HepG2 (cell line): ENCODE results near the gene GPR15. TPM values are rescaled to one million over a fixed set of nuclear protein-coding genes. Genes with fewer than 3 reads are reported as not detected.

Source experiments
- ATAC-seq: fragments of 200-7000 bp; cut with Tn5 transposase; 3 replicates; pipeline ENCODE4 v1.9.1; 2020; ENCODE audit warnings: mild to moderate bottlenecking, moderate library complexity
- BruUV-seq: library from RNA; stranded (reverse); fragments of 400-500 nt; replicated peaks from 2 replicates; lab custom pipeline; 2021; lab: Mats Ljungman, UMichigan
- CTCF ChIA-PET: fragments of 300-600 bp; formaldehyde crosslinking; extraction: SDS; loops from one replicate; lab custom pipeline; 2021; ENCODE audit warnings: low total read pairs, inconsistent platforms, low intra/inter-chr PET ratio; lab: Yijun Ruan, JAX
- POLR2A ChIA-PET: fragments of 350-600 bp; sonication (Branson Sonifier 250); formaldehyde crosslinking; loops from one replicate; lab custom pipeline; 2020; ENCODE audit warnings: antibody characterized with exemption, inconsistent platforms; lab: Yijun Ruan, JAX
- DNase-seq: peaks from one replicate; pipeline ENCODE4 v3.0.0-alpha.2; 2015; ENCODE audit warnings: low spot score
- FAIRE-seq: peaks from 3 replicates; lab custom pipeline; 2011; peaks lifted over from hg19 to GRCh38; lab: Jason Lieb, UNC
- H2AFZ ChIP-seq: one replicate; pipeline ENCODE4 v1.6.1; 2011; ENCODE audit warnings: low read length, inconsistent platforms
- H3K27ac ChIP-seq: fragments of 300-600 bp; 3 replicates; pipeline ENCODE4 v1.8.0; 2011; ENCODE audit warnings: mixed run types, mild to moderate bottlenecking, mixed read lengths, low read length, inconsistent platforms; ENCODE audit not compliant: insufficient read depth; ENCODE audit errors: extremely low read length
- H3K27me3 ChIP-seq, 2 experiments: fragments of 200-600 bp in 1 of 2; 2 replicates in 1 of 2; 3 replicates in 1 of 2; pipeline versions ENCODE4 v1.6.0 to v1.8.0; 2011; ENCODE audit warnings: low read length in 2 of 2, mild to moderate bottlenecking in 2 of 2, moderate library complexity in 2 of 2, inconsistent platforms in 1 of 2; ENCODE audit not compliant: insufficient read depth in 2 of 2, control insufficient read depth in 1 of 2
- H3K36me3 ChIP-seq, 2 experiments: fragments of 200-600 bp in 1 of 2; replicated peaks in 1 of 2; 2 replicates in 1 of 2; 3 replicates in 1 of 2; pipeline versions ENCODE4 v1.5.1 to v1.8.0; 2011; ENCODE audit warnings: low read length in 2 of 2, inconsistent platforms in 1 of 2; ENCODE audit not compliant: insufficient read depth in 2 of 2, control insufficient read depth in 1 of 2
- H3K4me1 ChIP-seq: 2 replicates; pipeline ENCODE4 v1.5.1; 2012; ENCODE audit warnings: low read length, inconsistent platforms; ENCODE audit not compliant: insufficient read depth
- H3K4me2 ChIP-seq: 2 replicates; pipeline ENCODE4 v1.6.0; 2011; ENCODE audit warnings: low read depth, low read length, inconsistent platforms
- H3K4me3 ChIP-seq, 3 experiments: fragments of 200-600 bp in 1 of 3; sonication (generic), shearing (Covaris generic) in 1 of 3; replicated peaks in 1 of 3; 2 replicates each; pipeline ENCODE4 v1.5.1; 2011 to 2016; ENCODE audit warnings: low read length in 3 of 3, inconsistent platforms in 2 of 3, low read depth in 2 of 3, mild to moderate bottlenecking in 2 of 3, control low read depth in 1 of 3, mixed read lengths in 1 of 3; ENCODE audit not compliant: insufficient read depth in 1 of 3
- H3K79me2 ChIP-seq: one replicate; pipeline ENCODE4 v1.6.1; 2011; ENCODE audit warnings: low read length, inconsistent platforms; ENCODE audit not compliant: insufficient read depth
- H3K9ac ChIP-seq: 2 replicates; pipeline ENCODE4 v1.6.0; 2011; ENCODE audit warnings: mild to moderate bottlenecking, low read depth, low read length, inconsistent platforms; ENCODE audit not compliant: insufficient read depth
- H3K9me3 ChIP-seq: 2 replicates; pipeline ENCODE4 v1.5.1; 2012; ENCODE audit warnings: mild to moderate bottlenecking, low read length
- H4K20me1 ChIP-seq: 2 replicates; pipeline ENCODE4 v1.6.0; 2011; ENCODE audit warnings: inconsistent platforms, mild to moderate bottlenecking, low read length, moderate library complexity; ENCODE audit not compliant: insufficient read depth
- NCOR1 ChIP-seq: fragments of 200-600 bp; sonication (generic); IDR thresholded peaks from 2 replicates; pipeline ENCODE4 v1.7.0; 2017; ENCODE audit warnings: antibody characterized with exemption, low read length, borderline replicate concordance
- NFKB2 ChIP-seq: sonication (generic); formaldehyde crosslinking; IDR thresholded peaks from 2 replicates; pipeline ENCODE4 v1.4.0; 2020; ENCODE audit warnings: missing genetic modification reagents, borderline replicate concordance
- NR2C2 ChIP-seq: sonication (generic); formaldehyde crosslinking; IDR thresholded peaks from 2 replicates; pipeline ENCODE4 v1.4.0; 2020; ENCODE audit warnings: missing genetic modification reagents, mild to moderate bottlenecking, moderate library complexity, borderline replicate concordance
- TOPORS ChIP-seq: sonication (generic); formaldehyde crosslinking; IDR thresholded peaks from 2 replicates; pipeline ENCODE4 v1.8.0; 2023; ENCODE audit warnings: mild to moderate bottlenecking, missing genetic modification reagents
- ZFP82 ChIP-seq: sonication (generic); formaldehyde crosslinking; IDR thresholded peaks from 2 replicates; pipeline ENCODE4 v1.5.1; 2020; ENCODE audit warnings: mild to moderate bottlenecking, missing genetic modification reagents, borderline replicate concordance
- ZNF205 ChIP-seq: IDR thresholded peaks from 2 replicates; pipeline ENCODE4 v1.6.1; 2018; ENCODE audit warnings: missing biosample characterization, missing genetic modification reagents
- ZNF460 ChIP-seq: sonication (generic); formaldehyde crosslinking; IDR thresholded peaks from 2 replicates; pipeline ENCODE4 v1.5.1; 2020; ENCODE audit warnings: missing genetic modification reagents, mild to moderate bottlenecking, borderline replicate concordance
- ZNF484 ChIP-seq: sonication (generic); formaldehyde crosslinking; IDR thresholded peaks from 2 replicates; pipeline ENCODE4 v1.5.1; 2020; ENCODE audit warnings: mild to moderate bottlenecking, low read depth, missing genetic modification reagents, borderline replicate concordance
- ZNF644 ChIP-seq: IDR thresholded peaks from 2 replicates; pipeline ENCODE4 v1.6.1; 2016; ENCODE audit warnings: low read depth
- ZSCAN25 ChIP-seq: sonication (generic); formaldehyde crosslinking; IDR thresholded peaks from 2 replicates; pipeline ENCODE4 v1.8.0; 2022; ENCODE audit warnings: mild to moderate bottlenecking, missing genetic modification reagents
- WGBS: methylation state at CpG from one replicate; pipeline ENCODE4 v1.1.6; 2017; ENCODE audit warnings: low lambda C conversion rate; 5-methylcytosine and 5-hydroxymethylcytosine counted together
- in situ Hi-C: cut with HindIII; loops from 2 replicates; pipeline ENCODE4 v1.10.0; 2017; ENCODE audit warnings: low pct_unique_long_range_greater_than_20kb; ENCODE audit not compliant: extremely low pct_ligation_motif_present
- intact Hi-C: fragments of 100-400 bp; cut with micrococcal nuclease; formaldehyde crosslinking; loops from one replicate; pipeline ENCODE4 v1.10.0; 2022; ENCODE audit not compliant: unreplicated experiment
- polyA plus RNA-seq, 8 experiments: library from polyadenylated mRNA; depleted of rRNA in 3 of 8; stranded (reverse) in 7 of 8; unstranded in 1 of 8; fragments of >200 nt; fragmentation: Illumina TruSeq in 4 of 8; extraction: Trizol in 4 of 8; gene quantifications; 2 replicates each; pipeline versions ENCODE4 v1.2.1 to v1.2.3, GENCODE V29; 2011 to 2016; ENCODE audit warnings: low read depth in 4 of 8, missing spikeins in 1 of 8, mixed read lengths in 1 of 8; ENCODE audit not compliant: insufficient read depth in 1 of 8
- total RNA-seq, 5 experiments: library from RNA; depleted of rRNA; stranded (reverse); fragments of >200 nt; fragmentation: Illumina TruSeq; extraction: Trizol; gene quantifications; 2 replicates each; pipeline ENCODE4 v1.2.3, GENCODE V29; 2016; ENCODE audit warnings: low read depth in 1 of 5
- TF ChIP-seq, protein P1 (sequence below): sonication (generic); formaldehyde crosslinking; IDR thresholded peaks from 2 replicates; pipeline ENCODE4 v1.4.0; 2020; ENCODE audit warnings: mild to moderate bottlenecking, missing genetic modification reagents
- TF ChIP-seq, protein P2 (sequence below): sonication (generic); formaldehyde crosslinking; IDR thresholded peaks from 2 replicates; pipeline ENCODE4; 2020; ENCODE audit warnings: missing genetic modification reagents, mild to moderate bottlenecking, borderline replicate concordance
- TF ChIP-seq, protein P3 (sequence below): sonication (generic); formaldehyde crosslinking; IDR thresholded peaks from 2 replicates; pipeline ENCODE4 v1.8.1; 2023; ENCODE audit warnings: mild to moderate bottlenecking, inconsistent platforms, moderate library complexity, missing genetic modification reagents, borderline replicate concordance

Gene GPR15
- total and polyA plus RNA-seq, 2 of the 13 experiments (the other 11 are each of a cell fraction or from before 2014, with no cell fraction given) = not detected

DNA sequence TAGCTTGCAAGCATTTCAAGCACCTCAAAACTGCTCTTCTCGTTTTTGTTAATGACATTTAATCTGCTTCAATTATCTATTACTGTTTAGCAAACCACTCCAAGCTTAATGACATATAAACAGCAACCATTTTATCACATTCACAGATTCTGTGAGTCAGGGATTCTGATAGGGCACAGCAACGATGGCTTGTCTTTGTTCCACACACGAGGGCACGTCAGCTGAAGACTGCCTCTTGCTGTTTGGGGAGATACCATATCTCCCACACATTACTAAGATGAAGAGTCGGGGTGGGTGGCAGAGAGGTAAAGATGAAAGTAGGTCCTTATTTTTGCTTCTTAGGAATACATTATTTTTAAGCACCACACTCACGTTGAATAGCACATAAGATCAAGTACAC, 42.4 kb downstream of the GPR15 start:
- H3K4me3 ChIP-seq = no peak overlapping the region
- 71% methylated on average over 6 of the region's 6 CpGs for WGBS
- peaks cover 25% of the 10 kb centered on the region for H3K4me1 ChIP-seq
- no peaks in the 10 kb centered on the region for H3K9me3 ChIP-seq
- intact Hi-C loops = no loop called here
- TF ChIP-seq NR2C2 (CRISPR knock-in tag) = no peak
- TF ChIP-seq, all 625 proteins: peak for 0
- Histone ChIP-seq H3K36me3 (peaks cover 3 to 8% of the 10 kb centered on the region in 2 experiments; a peak in 3 of 5 replicates), H4K20me1 (no peaks in the 10 kb centered on the region), H2AFZ (no peak overlapping the region), H3K79me2 (no peaks in the 10 kb centered on the region), H3K27ac (no peak overlapping the region), H3K27me3 (no peaks in the 10 kb centered on the region), H3K4me2 (no peak overlapping the region), H3K9ac (no peak overlapping the region)
- POLR2A ChIA-PET = no interaction called here
- no peak for FAIRE-seq
- CTCF ChIA-PET = no interaction called here
- BruUV-seq = no TSS peak
- no peak for ATAC-seq
- in situ Hi-C loops = loop anchor here (10.0 to 25.0 kb wide), 2 partner anchors 49 to 537 kb away; partner anchors contain the start of genes CLDND1 and GABRR3
- DNase-seq = no peak

DNA sequence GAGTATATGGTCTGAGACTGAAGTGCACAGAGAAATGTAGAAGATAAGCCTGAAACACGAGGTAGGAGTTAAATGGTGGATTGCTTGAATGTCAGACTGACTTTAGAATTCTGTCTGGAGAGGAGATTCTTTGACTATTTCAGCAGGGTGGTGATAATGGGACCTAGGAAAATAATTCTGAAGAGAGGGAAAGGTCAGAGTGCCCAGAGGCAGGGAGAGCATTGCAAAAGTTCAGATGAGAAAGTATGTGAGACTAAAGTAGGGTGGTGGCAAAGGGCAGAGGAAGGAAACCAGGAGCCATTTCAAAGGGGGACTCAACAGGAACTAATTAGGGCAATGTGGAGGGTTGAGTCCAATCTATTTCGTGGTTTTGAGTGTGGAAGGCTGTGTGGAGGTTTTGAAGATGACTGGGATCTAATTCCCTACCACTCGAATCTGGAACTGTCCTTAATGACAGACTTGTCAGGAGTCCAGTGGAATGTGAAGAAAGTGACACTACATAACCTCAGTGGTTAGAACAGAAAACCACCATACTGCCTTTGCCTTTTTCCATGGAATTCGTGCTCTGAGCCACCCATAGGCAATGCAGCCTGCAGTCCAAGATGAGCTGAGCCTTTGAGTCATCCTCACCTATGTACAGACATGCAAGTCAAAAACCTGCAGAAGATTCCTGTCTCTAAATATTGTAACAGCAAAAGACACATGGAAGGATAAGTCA, 45.6 kb downstream of the GPR15 start:
- 95% methylated on average over 4 of the region's 4 CpGs for WGBS
- Histone ChIP-seq H3K27me3 (no peaks in the 10 kb centered on the region), H3K79me2 (no peaks in the 10 kb centered on the region), H3K4me3 (no peak overlapping the region), H3K4me1 (peaks cover 25% of the 10 kb centered on the region), H3K27ac (no peak overlapping the region), H3K9me3 (no peaks in the 10 kb centered on the region), H3K36me3 (peaks cover 6 to 28% of the 10 kb centered on the region in 2 experiments), H3K9ac (no peak overlapping the region), H2AFZ (no peak overlapping the region), H3K4me2 (no peak overlapping the region), H4K20me1 (no peaks in the 10 kb centered on the region)
- ATAC-seq = no peak
- in situ Hi-C loops = loop anchor here (10.0 kb wide), 1 partner anchor 53 kb away; the partner anchor contains the start of gene CLDND1
- CTCF ChIA-PET = no interaction called here
- no peak for DNase-seq
- no peak for FAIRE-seq
- POLR2A ChIA-PET = no interaction called here
- intact Hi-C loops = no loop called here
- BruUV-seq = no TSS peak
- TF ChIP-seq ZNF484 (CRISPR knock-in tag) = no peak
- TF ChIP-seq NFKB2 (CRISPR knock-in tag) = no peak
- TF ChIP-seq ZNF644 = no peak
- TF ChIP-seq NCOR1 = no peak
- no peak for TF ChIP-seq ZFP82 (CRISPR knock-in tag)
- TF ChIP-seq TOPORS (CRISPR knock-in tag) = no peak
- TF ChIP-seq, protein P1, sequence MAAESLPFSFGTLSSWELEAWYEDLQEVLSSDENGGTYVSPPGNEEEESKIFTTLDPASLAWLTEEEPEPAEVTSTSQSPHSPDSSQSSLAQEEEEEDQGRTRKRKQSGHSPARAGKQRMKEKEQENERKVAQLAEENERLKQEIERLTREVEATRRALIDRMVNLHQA (CRISPR knock-in tag) = no peak
- no peak for TF ChIP-seq ZNF460
- no peak for TF ChIP-seq ZNF205 (CRISPR knock-in tag)
- TF ChIP-seq, protein P2, sequence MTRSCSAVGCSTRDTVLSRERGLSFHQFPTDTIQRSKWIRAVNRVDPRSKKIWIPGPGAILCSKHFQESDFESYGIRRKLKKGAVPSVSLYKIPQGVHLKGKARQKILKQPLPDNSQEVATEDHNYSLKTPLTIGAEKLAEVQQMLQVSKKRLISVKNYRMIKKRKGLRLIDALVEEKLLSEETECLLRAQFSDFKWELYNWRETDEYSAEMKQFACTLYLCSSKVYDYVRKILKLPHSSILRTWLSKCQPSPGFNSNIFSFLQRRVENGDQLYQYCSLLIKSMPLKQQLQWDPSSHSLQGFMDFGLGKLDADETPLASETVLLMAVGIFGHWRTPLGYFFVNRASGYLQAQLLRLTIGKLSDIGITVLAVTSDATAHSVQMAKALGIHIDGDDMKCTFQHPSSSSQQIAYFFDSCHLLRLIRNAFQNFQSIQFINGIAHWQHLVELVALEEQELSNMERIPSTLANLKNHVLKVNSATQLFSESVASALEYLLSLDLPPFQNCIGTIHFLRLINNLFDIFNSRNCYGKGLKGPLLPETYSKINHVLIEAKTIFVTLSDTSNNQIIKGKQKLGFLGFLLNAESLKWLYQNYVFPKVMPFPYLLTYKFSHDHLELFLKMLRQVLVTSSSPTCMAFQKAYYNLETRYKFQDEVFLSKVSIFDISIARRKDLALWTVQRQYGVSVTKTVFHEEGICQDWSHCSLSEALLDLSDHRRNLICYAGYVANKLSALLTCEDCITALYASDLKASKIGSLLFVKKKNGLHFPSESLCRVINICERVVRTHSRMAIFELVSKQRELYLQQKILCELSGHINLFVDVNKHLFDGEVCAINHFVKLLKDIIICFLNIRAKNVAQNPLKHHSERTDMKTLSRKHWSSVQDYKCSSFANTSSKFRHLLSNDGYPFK (CRISPR knock-in tag) = no peak
- no peak for TF ChIP-seq ZSCAN25 (CRISPR knock-in tag)
- TF ChIP-seq, protein P3, sequence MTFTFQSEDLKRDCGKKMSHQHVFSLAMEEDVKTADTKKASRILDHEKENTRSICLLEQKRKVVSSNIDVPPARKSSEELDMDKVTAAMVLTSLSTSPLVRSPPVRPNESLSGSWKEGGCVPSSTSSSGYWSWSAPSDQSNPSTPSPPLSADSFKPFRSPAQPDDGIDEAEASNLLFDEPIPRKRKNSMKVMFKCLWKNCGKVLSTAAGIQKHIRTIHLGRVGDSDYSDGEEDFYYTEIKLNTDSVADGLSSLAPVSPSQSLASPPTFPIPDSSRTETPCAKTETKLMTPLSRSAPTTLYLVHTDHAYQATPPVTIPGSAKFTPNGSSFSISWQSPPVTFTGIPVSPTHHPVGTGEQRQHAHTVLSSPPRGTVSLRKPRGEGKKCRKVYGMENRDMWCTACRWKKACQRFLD (CRISPR knock-in tag) = no peak
